ENCODE measurements around the gene MTRF1.
"Not testable (repeated sequence)": the region's sequence is repeated elsewhere in the genome, so short reads cannot be mapped to it uniquely, and the experiment has no call there.

MTRF1 gene

DNA sequence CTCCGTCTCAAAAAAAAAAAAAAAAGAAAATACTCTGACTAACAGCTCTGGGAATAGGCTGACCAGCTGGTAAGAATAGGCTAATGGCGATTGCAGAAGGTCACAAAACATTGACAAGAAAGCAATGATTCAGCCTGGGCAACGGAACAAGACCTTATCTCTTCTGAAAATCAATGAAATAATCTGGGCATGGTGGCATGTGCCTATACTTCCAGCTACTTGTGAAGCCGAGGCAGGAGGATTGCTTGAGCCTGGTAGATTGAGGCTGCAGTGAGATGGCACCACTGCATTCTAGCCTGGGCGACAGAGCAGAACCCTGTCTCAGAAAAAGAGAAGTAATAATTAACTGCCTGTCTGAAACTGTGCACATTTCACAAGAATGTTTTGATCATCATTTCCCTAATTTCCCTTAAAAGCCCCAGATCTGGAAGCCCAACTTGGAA, 18.8 kb upstream of the MTRF1 start:
- no peak for DNase-seq (ENCODE audit: extremely low spot score)
- ChIA-PET POLR2A (no interaction called here), CTCF (interaction anchor here (1.0 kb wide), 1 partner anchor 8 kb away, joined by 5 read pairs; no protein-coding TSS in a partner anchor)
- TF ChIP-seq, protein P1, sequence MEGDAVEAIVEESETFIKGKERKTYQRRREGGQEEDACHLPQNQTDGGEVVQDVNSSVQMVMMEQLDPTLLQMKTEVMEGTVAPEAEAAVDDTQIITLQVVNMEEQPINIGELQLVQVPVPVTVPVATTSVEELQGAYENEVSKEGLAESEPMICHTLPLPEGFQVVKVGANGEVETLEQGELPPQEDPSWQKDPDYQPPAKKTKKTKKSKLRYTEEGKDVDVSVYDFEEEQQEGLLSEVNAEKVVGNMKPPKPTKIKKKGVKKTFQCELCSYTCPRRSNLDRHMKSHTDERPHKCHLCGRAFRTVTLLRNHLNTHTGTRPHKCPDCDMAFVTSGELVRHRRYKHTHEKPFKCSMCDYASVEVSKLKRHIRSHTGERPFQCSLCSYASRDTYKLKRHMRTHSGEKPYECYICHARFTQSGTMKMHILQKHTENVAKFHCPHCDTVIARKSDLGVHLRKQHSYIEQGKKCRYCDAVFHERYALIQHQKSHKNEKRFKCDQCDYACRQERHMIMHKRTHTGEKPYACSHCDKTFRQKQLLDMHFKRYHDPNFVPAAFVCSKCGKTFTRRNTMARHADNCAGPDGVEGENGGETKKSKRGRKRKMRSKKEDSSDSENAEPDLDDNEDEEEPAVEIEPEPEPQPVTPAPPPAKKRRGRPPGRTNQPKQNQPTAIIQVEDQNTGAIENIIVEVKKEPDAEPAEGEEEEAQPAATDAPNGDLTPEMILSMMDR (IDR thresholded peaks at IDR 0.05; ENCODE audit: control extremely low read depth, extremely low read depth, low read depth, missing control alignments), result no peak

DNA sequence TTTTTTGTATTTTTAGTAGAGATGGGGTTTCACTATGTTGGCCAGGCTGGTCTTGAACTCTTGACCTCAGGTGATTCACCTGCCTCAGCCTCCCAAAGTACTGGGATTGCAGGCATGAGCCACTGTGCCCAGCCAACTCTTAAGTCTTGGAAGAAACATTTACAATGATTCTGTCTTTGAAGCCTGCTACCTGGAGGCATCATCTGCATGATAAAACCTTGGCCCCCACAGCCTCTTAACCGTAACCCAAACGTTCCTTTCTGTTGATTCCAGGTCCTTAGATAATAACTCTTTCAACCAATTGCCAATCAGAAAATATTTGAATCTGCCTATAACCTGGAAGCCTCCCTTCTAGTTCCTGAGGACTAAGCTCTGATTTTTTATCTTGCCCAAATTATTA, 15.8 kb upstream of the MTRF1 start:
- CTCF ChIA-PET, result interaction anchor here (0.9 kb wide), 1 partner anchor 12 kb away, joined by 3 read pairs; no protein-coding TSS in a partner anchor

DNA sequence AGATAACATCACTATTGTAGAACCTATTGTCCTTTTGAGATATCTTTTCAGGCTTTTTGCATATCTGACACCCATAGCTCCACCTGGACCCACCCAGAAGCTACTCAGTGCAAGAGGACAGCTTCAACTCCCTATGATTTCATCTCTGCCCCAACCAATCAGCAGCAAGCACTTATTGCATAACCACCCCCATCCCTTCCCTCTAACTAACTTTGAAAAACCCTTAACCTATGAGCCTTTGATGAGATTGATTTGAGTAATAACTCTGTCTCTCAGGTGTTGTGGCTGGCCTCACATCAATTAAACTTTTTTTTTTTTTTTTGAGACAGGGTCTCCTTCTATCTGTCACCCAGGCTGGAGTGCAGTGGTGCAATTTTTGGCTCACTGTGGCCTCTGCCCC, 13.4 kb upstream of the MTRF1 start:
- TF ChIP-seq, protein P1 (IDR thresholded peaks at IDR 0.05; ENCODE audit: control extremely low read depth, extremely low read depth, low read depth, missing control alignments), result no peak
- DNase-seq (ENCODE audit: extremely low spot score), result no peak
- CTCF ChIA-PET, result interaction anchor here (1.3 to 1.5 kb wide), 2 partner anchors 10 to 15 kb away, joined by 3 to 6 read pairs; no protein-coding TSS in a partner anchor
- POLR2A ChIA-PET, result no interaction called here

More for the DNA sequence above, 15.8 kb upstream of the MTRF1 start:
- DNase-seq (ENCODE audit: extremely low spot score); POLR2A ChIA-PET: not testable (repeated sequence)

DNA sequence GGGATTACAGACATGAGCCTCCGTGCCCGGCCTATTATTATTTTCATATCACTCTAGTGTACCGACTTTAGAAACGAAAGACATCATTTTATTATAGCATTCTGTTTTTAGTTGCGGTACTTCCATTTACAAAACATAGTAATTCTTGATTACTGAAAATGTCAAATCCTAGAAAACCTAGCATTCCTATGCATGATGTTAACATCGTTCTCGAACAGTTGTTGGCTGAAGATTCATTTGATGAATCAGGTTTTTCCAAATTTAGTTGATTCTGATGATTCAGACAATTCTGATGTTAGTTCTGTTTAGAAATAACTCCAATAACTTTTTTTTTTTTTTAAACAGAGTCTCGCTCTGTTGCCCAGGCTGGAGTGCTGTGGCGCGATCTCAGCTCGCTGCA, 11.5 kb upstream of the MTRF1 start:
- ChIA-PET POLR2A (no interaction called here), CTCF (no interaction called here)
- TF ChIP-seq, protein P1 (IDR thresholded peaks at IDR 0.05; ENCODE audit: control extremely low read depth, extremely low read depth, low read depth, missing control alignments), result no peak
- no peak for DNase-seq (ENCODE audit: extremely low spot score)

DNA sequence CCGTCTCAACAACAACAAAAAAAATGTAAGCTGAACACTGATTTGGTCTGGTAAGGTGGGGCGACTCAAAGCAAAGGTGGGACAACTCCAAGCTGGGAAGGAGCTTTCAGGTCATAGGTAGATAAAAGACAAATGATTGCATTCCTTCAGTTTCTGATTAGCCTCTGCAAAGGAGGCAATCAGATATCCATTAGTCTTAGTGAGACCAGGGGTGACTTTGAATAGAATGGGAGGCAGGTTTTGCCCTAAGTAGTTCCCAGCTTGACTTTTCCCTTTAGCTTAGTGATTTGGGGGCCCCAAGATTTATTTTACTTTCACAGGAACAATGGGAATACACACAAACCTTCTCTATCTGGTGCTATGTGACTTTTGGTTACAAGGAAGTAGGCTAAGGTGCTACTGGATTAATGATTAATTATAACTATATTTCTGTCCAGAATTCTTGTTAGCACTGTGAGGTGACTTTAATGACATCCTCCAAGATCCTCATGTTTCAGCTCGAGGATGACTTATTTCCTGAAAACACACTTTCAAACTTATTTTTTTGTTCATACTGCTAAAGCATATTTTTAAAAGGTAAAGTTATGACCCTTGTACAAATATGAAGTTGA, 10.6 kb upstream of the MTRF1 start:
- TF ChIP-seq, protein P1 (IDR thresholded peaks at IDR 0.05; ENCODE audit: control extremely low read depth, extremely low read depth, low read depth, missing control alignments), result no peak
- POLR2A ChIA-PET, result no interaction called here
- CTCF ChIA-PET, result interaction anchor here (1.9 kb wide), 1 partner anchor 8 kb away, joined by 5 read pairs; no protein-coding TSS in a partner anchor
- no peak for DNase-seq (ENCODE audit: extremely low spot score)

DNA sequence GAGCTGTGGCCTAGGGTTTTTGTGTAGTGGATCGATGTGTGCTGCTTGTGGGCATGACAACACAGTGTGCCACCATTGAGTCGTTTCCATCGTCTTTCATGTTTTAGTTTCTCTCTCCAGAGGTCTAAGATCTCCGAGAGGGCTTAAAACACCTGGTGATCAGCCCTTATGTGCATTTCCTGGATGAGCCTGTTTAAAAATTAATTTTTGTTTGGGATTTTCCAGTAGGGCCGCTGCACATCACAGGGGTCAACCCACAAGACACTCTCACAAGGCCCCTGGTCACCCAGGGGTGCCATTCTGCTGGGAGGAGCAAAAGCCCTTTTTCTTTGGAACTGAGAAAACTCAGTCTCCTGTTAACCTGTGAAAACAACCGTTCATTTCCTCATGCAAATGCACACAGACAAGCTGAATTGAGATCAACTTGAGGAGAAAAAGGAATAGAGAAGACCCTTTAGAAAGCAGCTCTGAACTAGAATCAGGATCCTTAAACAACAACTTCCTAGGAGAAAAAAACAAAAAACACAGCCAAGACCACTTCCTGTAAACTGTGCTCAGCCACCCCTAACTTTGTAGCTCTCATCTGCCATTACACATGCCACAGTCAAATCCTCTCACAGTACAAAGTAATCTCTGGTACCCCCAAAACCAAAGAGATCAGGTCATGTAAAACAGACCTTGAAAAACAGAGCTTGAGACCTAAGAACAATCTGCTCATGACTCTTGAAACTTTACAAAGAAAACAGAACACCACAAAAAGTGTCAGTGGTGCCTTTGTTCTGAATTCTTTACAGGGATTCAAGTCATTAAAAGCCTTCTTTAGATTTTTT, 8.3 kb upstream of the MTRF1 start:
- POLR2A ChIA-PET, result no interaction called here
- CTCF ChIA-PET, result no interaction called here
- TF ChIP-seq, protein P1 (IDR thresholded peaks at IDR 0.05; ENCODE audit: control extremely low read depth, extremely low read depth, low read depth, missing control alignments), result no peak
- no peak for DNase-seq (ENCODE audit: extremely low spot score)

DNA sequence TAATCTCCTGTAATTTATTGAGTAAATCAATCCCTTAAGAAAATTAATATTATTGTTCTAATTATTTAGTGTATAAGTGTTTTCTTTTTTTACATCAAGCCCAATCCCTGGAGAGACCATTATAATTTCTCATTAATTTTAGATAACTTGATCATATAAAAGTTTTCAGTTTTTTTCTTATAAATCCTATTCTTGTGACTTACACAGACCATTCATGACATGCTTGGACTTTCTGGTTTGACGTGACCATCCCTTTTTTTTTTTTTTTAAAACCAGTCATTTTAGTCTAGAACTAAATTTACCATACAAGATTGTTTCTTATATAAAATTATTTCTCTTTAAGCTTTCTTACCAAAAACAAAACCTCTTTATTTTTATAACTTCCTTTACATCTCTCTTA, 5.4 kb upstream of the MTRF1 start:
- DNase-seq (ENCODE audit: extremely low spot score), result no peak
- TF ChIP-seq, protein P1 (IDR thresholded peaks at IDR 0.05; ENCODE audit: control extremely low read depth, extremely low read depth, low read depth, missing control alignments), result no peak
- POLR2A ChIA-PET, result no interaction called here
- CTCF ChIA-PET, result interaction anchor here (1.4 kb wide), 1 partner anchor 9 kb away, joined by 3 read pairs; no protein-coding TSS in a partner anchor

Data from GM10248 (cell line).